ENCODE data around the gene ZNF580.

Gene ZNF580

DNA sequence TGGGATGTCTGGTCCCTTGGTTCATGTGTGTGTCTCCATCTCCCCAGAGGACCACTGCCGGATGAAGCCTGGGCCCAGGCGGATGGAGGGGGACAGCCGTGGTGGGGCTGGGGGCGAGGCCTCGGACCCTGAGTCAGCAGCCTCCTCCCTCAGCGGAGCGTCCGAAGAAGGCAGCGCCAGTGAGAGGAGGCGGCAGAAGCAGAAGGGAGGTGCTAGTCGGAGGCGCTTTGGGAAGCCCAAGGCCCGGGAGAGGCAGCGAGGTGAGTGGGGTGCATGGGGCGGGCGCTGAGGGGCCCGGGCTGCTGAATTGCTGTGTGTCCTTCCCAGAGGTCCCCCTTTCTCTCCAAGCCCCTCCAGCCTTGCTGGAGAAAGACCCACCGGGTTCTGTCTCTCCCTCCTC is 10.4 kb downstream of the ZNF580 start:
- Histone ChIP-seq H3K36me3 (replicated peaks) (no peaks in the 10 kb centered on the region), H3K4me3 (ENCODE audit: low read depth, low read length) (no peak overlapping the region), H3K27me3 (replicated peaks) (no peaks in the 10 kb centered on the region), H3K27ac (no peak overlapping the region)
- TF ChIP-seq, protein P1, sequence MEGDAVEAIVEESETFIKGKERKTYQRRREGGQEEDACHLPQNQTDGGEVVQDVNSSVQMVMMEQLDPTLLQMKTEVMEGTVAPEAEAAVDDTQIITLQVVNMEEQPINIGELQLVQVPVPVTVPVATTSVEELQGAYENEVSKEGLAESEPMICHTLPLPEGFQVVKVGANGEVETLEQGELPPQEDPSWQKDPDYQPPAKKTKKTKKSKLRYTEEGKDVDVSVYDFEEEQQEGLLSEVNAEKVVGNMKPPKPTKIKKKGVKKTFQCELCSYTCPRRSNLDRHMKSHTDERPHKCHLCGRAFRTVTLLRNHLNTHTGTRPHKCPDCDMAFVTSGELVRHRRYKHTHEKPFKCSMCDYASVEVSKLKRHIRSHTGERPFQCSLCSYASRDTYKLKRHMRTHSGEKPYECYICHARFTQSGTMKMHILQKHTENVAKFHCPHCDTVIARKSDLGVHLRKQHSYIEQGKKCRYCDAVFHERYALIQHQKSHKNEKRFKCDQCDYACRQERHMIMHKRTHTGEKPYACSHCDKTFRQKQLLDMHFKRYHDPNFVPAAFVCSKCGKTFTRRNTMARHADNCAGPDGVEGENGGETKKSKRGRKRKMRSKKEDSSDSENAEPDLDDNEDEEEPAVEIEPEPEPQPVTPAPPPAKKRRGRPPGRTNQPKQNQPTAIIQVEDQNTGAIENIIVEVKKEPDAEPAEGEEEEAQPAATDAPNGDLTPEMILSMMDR (IDR thresholded peaks at IDR 0.05; ENCODE audit: low read depth, low read length, missing control alignments), result no peak
- in situ Hi-C loops (cut with HindIII; ENCODE audit: low pct_ligation_motif_present, low sequenced_read_pairs), result no loop called here
- DNase-seq, result no peak

DNA sequence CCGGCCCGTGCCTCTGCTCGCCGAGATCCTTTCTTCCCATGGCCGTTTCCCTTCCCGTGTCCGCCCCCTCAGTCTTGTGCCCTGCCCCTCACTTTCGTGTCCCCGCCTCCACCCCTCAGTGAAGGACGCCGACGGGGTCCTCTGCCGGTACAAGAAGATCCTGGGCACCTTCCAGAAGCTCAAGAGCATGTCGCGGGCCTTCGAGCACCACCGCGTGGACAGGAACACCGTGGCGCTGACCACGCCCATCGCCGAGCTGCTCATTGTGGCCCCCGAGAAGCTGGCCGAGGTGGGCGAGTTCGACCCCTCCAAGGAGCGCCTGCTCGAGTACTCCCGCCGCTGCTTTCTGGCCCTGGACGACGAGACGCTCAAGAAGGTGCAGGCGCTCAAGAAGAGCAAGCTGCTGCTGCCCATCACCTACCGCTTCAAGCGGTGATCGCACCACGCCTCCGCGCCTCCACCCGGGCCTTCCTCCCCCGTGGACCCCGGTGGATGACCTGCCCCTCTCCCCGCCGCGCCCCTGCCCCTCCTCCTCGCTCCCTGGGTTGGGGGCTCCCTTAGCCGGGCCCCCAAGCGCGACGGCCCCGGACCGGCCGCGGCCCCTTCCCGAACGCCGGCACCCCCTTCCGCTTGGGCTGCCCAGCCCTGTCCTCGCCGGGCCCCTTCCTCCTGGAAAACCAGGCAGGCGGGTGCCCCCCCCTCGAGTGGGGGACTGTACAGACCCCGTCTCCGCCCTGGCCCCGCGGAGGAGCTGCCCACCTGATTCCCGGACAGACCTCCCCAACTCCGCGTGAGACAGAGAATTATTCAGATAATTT is 11.7 kb downstream of the ZNF580 start:
- DNase-seq, result no peak
- Histone ChIP-seq H3K36me3 (replicated peaks) (no peaks in the 10 kb centered on the region), H3K4me3 (ENCODE audit: low read depth, low read length) (no peak overlapping the region), H3K27ac (no peak overlapping the region), H3K27me3 (replicated peaks) (no peaks in the 10 kb centered on the region)
- TF ChIP-seq, protein P1 (IDR thresholded peaks at IDR 0.05; ENCODE audit: low read depth, low read length, missing control alignments), result no peak
- in situ Hi-C loops (cut with HindIII; ENCODE audit: low pct_ligation_motif_present, low sequenced_read_pairs), result no loop called here

DNA sequence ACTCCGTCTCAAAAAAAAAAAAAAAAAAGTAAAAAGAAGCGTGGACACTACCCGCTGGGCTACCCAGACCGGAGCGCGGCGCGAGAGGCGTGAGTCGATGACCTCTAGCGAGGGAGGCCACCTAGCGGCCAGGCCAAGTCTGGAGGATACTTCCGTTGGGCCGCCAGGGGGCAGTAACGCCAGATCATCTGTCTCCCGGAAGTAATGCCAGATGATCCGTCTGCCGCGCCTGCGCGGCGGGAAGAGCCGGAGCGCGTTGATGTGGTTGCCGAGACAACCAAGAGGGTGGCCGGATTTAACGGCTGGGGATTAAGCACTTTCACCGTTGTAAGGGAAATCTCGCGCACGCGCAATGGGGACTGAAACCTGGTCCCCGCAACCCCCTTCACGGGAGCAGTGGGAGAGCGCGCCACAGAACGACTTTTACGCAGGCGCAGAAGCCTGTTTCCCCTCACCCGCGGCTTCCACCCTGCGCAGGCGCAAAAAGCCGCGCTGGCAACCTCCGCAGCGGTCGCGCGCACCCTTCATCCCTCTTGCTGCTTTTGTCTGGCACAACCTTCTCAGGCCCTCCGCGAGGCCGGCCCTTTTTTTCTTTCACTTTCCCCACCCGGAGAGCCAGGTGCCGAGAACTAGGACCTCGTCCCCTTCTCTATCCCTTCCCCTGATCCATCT is 13.0 kb downstream of the ZNF580 start:
- TF ChIP-seq, protein P1 (IDR thresholded peaks at IDR 0.05; ENCODE audit: low read depth, low read length, missing control alignments), result peak; percentile 100
- no peaks in the 10 kb centered on the region for H3K27me3 ChIP-seq (replicated peaks)
- in situ Hi-C loops (cut with HindIII; ENCODE audit: low pct_ligation_motif_present, low sequenced_read_pairs), result no loop called here
- peak overlapping the region; percentile 98 for H3K27ac ChIP-seq
- peak overlapping the region; percentile 81 for H3K4me3 ChIP-seq (ENCODE audit: low read depth, low read length)
- no peaks in the 10 kb centered on the region for H3K36me3 ChIP-seq (replicated peaks)
- DNase-seq, result peak; percentile 98

DNA sequence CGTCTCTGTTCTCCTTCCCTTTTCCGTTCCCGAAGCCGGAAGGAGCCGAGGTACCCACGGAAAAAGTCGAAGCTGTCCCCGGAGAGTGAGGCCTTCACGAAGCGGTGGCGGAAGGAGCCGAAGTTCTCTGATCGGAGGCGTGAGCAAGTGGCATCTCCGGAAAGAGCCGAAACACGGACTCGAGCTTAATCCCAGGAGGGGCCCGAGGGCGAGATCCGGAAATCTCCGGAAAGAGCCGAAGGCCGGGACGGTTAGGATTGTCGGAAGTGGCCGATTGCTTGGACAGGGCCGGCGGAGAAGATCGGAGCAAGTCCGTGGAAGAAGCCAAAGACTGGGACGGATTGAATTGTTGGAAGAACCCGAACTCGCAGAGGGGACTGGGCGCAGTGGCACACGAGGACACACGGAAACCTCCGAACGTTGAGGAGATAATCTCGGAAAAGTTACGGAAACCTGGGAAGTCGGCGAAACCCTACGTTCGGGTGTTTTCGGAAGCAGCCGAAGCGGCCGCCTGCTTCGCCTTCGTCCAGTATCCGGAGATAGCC is 13.6 kb downstream of the ZNF580 start:
- no peaks in the 10 kb centered on the region for H3K27me3 ChIP-seq (replicated peaks)
- TF ChIP-seq, protein P1 (IDR thresholded peaks at IDR 0.05; ENCODE audit: low read depth, low read length, missing control alignments), result no peak
- peak overlapping the region; percentile 81 for H3K4me3 ChIP-seq (ENCODE audit: low read depth, low read length)
- H3K36me3 ChIP-seq (replicated peaks), result peaks cover under 1% of the 10 kb centered on the region
- in situ Hi-C loops (cut with HindIII; ENCODE audit: low pct_ligation_motif_present, low sequenced_read_pairs), result no loop called here
- H3K27ac ChIP-seq, result peak overlapping the region; percentile 98
- DNase-seq, result peak; percentile 99

DNA sequence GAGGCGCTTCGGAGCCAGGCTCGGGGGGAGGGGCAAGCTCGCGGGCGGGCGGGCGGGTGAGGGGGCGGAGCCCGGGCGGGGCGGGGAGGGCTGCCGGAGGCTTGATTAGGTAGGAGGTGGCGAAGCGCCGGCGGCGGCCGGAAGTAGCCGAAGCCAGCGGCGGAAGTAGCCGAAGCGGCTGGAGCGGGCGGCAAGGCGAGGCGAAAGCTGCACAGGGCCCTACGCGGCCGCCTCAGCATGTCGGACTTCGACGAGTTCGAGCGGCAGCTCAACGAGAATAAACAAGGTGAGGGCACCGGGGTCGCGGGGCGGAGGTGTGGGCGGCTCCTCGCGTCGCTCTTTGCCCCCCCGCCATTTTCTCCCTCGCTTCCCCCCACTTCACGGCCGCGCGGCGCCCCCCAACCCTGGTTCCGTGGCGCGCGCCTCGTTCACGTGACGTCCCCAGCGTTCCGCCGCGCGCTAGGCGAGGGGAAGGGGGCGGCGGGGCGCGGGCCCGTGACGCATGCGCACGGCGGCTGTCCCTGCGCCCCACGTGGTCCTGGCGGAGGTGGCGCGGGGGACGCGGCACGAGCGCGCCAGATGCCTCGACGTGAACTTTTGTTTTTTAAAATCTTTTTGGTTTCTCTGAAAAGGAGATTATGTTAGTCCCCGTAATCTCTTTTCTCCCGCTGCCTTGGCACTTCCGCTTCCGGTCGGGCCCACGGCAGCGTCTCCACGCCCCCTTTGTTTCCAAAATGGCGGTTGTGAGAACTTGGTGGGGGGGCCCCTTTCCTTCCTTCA is 14.3 kb downstream of the ZNF580 start, which contains the start of gene U2AF2:
Gene U2AF2, plus strand, starts transcription at position 168 of the 780 bp plus-strand sequence. Its CDS starts 70 bp downstream, at position 238.
- Histone ChIP-seq H3K36me3 (replicated peaks) (peaks cover 7% of the 10 kb centered on the region), H3K27ac (peak within 1 kb of the TSS; percentile 98), H3K27me3 (replicated peaks) (no peaks in the 10 kb centered on the region), H3K4me3 (ENCODE audit: low read depth, low read length) (peak within 1 kb of the TSS; percentile 90)
- in situ Hi-C loops (cut with HindIII; ENCODE audit: low pct_ligation_motif_present, low sequenced_read_pairs), result no loop called here
- TF ChIP-seq, protein P1 (IDR thresholded peaks at IDR 0.05; ENCODE audit: low read depth, low read length, missing control alignments), result no peak
- DNase-seq, result peak; percentile 88

Data from brain microvascular endothelial cell (primary cell).